Stimulated activated CD8-positive, alpha-beta memory T cell treated with anti-CD3 and anti-CD28 coated beads, Interleukin-12 subunit alpha, Interleukin-12 subunit beta, amount 100 ng/mL, for 1 hour (primary cell): ENCODE measurements around the gene RIPK1.
A peak's percentile ranks its signal among the peaks of the same experiment; 100 is the strongest.
"Not testable (repeated sequence)": the region's sequence is repeated elsewhere in the genome, so short reads cannot be mapped to it uniquely, and the experiment has no call there.

Source experiments
- DNase-seq: peaks from one replicate; pipeline ENCODE4 v3.0.0-alpha.2; 2020; ENCODE audit warnings: low read depth

RIPK1 gene

DNA sequence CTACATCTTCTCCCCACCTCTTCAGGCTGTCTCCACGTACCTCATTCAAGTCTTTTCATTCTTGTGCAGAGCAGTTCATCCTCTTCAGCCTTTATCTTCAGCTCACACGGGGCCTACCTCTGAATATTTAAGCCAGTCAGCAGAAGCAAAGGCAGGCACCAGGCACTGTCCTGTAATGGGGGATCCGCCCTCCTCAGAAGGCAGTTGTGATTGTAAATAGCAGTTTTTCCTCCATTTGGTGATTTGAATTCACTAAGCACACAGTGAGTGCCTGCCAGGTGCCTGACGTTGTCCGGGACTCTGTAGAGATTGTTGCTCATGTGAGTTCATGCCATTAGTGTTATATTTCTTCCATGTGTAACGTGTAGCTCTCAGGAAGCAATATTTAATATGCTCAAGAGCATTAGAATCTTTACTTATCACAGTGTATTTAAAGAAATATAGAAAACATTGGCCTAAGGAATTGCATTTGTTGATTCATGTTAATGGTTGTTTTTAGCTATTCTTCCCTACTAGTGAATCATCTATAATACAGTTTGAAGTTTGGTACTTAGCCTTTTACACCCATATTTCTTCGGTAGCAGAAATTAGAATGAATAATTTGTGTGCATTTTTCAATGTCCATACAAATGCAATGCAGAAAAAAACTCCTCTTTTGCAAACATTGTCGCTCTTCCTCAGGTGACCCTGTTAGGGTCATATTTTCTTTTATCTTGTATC is 68.2 kb downstream of the RIPK1 start:
- no peak for DNase-seq

DNA sequence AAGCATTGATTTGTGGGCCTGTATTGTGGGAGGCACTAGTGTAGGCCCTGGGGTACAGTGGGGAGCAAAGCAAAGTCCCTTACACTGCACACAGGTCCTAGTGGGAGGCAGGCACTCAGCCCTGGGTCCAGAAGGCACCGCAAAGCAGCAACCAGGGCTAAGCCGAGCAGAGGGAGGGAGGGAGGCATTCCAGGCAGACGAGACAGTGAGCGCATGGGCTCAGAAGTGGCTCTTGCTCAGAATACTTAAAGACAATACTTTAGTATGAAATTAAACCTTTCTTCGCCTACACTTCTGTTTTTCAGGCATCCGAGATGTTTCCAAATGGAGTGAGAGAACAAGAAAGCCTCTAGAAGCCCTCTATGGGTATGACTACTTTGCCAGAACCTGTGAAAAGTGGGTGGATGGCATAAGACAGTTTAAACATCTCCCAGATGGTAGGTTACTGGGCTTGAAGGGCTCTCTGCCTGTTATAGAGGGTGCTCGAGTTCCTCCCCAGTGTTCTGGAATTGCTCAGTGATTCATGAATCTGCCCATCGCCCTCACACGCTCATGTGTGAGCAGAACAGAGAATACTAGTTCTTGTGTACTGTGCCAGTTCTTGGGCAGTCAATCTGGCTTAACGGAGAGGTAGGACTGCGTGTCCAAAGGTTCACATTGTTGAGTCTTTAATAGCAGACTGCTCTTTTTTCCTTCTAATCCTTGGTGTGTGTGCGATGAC is 68.9 kb downstream of the RIPK1 start:
- DNase-seq: no peak

DNA sequence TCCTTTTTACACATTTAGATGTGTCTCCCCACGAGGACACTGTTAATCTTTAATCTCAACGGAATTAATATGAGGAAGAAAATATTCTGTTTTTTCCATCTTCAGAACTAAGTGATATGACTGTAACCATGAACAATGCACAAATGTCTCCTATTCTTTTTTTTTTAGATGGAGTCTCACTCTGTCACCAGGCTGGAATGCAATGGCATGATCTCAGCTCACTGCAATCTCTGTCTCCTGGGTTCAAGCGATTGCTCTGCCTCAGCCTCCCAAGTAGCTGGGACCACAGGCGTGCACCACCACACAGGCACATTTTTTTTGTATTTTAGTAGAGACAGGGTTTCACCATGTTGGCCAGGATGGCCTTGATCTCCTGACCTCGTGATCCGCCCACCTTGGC is 69.6 kb downstream of the RIPK1 start:
- DNase-seq: not testable (repeated sequence)

DNA sequence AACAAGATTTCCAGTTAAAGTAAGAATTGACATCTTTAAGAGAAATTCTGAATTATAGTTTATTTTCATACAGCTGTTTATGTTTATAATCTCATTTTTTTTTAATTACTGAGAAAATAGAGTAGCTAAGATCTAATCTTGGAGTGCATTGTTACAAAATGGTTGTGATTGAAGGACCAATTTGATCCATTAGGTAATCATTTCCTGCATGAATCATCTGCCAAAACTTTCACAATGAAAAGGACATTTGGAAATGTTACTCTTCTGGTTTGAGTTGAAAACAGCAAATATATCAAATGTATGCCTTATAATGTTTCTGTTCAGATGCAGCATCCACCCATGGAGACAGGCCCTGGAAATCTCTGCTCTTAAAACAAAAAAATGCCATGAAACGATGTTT is 70.0 kb downstream of the RIPK1 start:
- DNase-seq: no peak

- DNase-seq: no peak
Observed at GRCh38 chr6:3139090-3139903, 71.0 kb downstream of the RIPK1 start.

- DNase-seq: no peak
Observed at GRCh38 chr6:3140201-3140600, 71.9 kb downstream of the RIPK1 start.

DNA sequence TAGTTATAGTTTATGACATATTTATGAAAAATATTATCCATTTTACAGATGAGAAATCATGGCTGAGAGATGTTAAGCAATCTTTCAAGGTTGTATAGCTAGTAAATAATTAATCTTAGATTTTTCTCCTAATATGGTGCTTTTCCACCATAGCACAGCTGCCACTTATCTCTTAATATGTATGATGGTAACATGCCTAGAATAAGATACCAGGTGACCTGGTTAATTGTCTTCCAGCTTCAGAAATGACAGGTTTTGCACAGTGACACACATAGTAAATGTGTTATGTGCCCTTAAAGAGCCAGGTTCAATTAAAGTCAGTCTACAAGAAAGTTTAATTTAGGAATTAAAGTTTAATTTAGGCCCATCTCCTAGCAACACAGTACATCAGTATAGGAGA is 74.2 kb downstream of the RIPK1 start:
- no peak for DNase-seq

DNA sequence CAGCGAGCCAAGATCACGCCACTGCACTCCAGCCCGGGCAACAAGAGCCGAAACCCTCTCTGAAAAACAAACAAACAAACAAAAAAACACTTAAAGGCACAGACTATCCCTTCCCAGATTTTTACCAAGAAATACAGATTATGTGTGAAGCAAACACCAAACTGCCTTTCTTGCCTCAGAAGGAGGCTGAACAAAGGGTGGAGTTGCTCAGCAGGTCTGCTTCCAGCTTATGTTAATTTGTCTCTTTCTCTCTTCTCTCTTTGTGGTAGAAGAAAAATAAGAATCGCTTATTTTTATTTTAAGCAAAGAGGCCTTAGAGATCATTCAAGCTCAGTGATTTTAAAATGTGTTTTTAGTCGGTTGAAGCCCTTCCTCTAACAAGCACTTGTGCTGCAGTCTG is 74.9 kb downstream of the RIPK1 start:
- DNase-seq: no peak

GRCh38 chr6:3144571-3144970 is 76.3 kb downstream of the RIPK1 start:
- no peak for DNase-seq

- DNase-seq: no peak
Observed at GRCh38 chr6:3147914-3148757, 79.8 kb downstream of the RIPK1 start.

- DNase-seq: no peak
Observed at GRCh38 chr6:3151691-3152090, 83.4 kb downstream of the RIPK1 start.

GRCh38 chr6:3152689-3153088 is 84.4 kb downstream of the RIPK1 start:
- DNase-seq: no peak

- not testable (repeated sequence) for DNase-seq
Observed at GRCh38 chr6:3155416-3155815, 87.1 kb downstream of the RIPK1 start.

DNA sequence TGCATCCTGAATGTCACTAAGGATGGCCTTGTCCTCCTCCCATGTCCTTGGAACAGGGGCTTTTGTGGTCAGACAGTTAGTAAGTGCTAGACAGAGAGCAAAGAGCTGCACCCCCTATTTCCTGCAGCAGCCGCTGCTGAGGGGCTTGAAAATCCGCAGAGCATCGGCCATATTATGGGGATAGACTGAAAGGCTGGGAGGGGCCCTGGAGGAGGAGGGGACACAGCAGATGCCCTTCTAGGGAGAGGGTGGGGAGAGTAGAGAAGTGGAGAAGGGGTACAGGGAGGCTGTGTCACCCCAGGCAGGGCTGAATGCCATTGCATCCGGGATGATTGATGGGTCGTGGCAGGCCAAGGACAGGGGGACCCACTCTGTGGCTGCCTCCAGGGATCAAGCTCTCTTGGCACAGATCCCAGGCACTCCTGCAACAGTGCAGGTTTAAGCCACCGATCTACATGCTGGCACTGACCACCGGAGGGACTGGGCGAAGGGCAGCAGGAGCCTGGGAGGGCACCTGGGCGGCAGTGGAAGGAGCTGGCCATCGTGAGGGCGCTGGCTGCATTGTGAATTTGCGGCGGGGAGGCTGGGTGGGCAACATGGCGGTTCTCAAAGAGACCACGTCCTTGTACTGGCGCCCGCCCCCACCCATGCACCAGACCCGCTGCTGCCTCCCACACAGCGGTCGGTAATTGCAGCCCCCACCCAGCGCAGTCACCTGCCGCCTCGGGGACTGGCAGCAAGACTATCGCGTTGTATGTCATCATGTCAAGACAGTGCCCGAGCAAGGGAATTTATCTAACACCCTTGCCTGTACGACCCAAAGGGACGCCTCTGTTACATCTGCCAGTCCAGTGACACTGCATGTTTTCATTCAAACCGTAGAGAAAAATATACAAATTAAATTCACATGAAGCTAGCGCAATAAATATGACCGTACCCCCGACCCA is 88.2 kb downstream of the RIPK1 start:
- not testable (repeated sequence) for DNase-seq

GRCh38 chr6:3157131-3157933 is 89.0 kb downstream of the RIPK1 start, which contains the start of gene TUBB2A:
Gene TUBB2A (minus strand): TSS chr6:3157544. CDS start chr6:3157463, 81 bp downstream.
- peak; percentile 78 for DNase-seq

DNA sequence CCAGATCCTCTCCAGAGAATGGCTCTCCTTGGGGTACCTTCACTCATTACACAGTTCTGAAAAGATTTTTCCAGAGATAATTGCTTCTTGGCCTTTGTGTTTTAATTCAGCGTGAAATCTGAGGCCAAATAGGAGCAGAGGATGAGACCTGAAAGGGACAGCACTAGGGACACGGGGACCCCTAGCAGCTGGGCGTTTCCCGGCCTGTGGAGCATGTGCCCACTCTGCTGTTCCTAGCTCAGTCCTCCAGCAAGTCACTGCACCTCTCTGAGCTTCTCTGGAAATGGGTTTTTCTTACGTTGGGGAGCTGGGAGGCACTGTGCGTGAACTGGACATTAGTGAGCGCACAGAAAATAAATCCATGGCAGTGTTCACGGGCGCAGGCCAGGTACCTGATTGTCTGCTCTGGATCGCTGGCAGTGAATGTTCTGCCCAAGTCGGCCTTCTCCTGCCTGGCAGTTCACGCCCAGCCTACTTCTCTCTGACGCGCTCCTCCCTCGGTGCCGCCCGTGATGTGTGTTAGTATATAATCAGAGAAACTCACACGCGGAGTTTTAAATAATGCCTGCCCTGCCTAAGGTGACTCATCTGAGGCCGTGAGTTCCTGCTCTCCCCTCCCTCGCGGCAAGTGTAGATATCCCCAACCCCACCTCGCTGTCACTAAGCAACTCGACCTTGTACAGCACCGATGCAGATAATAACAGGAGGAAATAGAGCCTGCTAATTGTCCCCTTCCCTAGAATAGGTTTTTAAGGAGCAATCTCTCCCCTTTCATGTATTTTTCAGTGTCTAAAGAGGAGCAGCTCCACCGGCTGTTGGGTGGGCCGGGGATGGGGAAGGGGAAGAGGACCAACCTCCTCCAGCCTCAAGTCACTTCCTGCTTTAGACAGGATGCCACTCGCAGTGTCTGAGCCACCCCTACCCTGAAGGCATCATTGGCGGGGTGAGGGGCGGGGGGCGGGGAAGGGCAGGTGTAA is 91.8 kb downstream of the RIPK1 start:
- peak; percentile 63 for DNase-seq

DNA sequence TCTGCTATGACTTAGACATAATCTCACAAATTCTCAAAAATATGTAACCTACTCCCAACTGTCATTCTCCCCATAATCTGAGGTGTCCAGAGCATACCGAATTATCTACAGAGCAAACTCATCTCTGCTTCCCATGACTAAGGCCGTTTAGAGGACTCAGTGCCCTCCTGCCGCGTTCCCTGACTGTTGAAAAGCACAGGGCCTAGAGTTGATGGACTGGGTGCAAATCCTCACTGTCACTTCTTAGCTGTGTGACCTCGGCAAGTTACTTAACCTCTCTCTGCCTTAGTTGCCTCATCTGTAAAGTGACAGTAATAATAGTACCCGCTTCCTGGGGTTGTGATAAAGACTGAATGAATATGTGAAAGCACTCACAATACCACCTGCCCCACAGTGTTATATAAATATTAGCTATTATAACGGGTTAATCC is 93.8 kb downstream of the RIPK1 start:
- DNase-seq: no peak

DNA sequence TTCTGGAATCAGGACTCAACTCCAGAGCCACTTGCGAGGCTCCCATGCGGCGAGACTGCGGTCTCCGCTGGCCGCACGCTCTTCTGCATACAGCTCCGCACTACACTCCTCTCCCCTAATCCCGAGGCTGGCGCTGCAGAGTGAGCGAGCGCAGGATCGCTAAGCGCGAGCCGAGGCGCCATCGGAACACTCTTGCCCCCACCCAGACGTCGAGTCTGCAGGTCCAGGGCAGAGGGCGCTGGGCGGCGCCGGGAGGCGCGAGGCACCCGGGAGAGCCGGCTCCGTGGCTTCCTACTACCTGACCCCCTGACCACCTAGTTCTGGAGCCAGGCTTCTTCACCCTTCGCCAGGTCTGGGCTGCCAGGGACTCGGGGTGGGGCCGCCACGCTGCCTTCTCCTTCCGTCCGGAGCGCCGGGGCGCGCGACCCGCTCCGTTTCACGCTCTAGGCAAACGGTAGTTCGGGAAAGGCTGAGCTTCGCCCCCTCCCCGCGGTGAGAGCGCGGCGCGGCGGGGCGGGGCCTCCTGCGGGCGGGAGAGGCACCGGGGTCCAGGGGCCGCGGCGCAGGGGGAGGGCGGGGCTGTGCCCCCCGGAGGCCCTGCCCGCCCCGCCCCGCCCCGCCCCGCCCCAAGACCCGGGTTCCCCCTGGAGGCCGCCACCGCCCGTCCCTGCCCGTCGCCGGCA is 94.4 kb downstream of the RIPK1 start:
- no peak for DNase-seq
